GM21619 (cell line): ENCODE data around the gene SLC22A23.

Source experiments
- ATAC-seq: cut with Tn5 transposase; IDR thresholded peaks from one replicate; pipeline ENCODE4 v1.9.1; 2021; ENCODE audit not compliant: unreplicated experiment

SLC22A23 gene

GRCh38 chr6:3276174-3277167, 180.4 kb downstream of the SLC22A23 start:
- no peak for ATAC-seq

GRCh38 chr6:3273707-3274521, 182.9 kb downstream of the SLC22A23 start:
- no peak for ATAC-seq

GRCh38 chr6:3272911-3273547, 183.8 kb downstream of the SLC22A23 start:
- ATAC-seq = no peak

- ATAC-seq = no peak
Measured at GRCh38 chr6:3271756-3272155, 185.1 kb downstream of the SLC22A23 start.

DNA sequence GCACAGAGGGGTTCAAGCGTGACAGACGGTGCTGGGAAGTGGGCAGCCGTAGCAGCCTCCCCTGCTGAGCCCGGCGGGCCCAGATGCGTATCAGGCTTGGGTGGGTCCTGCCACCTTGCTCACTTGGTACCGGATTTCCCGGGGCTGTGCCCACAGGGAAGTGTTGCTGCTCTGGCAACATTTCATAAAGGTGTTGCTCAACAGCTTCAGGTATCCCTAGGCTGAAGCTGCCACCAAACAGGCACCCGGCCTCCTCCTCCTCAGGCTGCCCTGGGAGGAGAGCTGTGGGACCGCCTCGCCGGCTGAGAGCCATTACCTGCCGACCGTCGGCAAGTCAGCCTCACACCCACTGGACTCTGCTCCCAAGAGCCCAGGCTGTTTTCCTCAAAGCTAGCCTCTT, 186.6 kb downstream of the SLC22A23 start:
- no peak for ATAC-seq

GRCh38 chr6:3269281-3269975, 187.4 kb downstream of the SLC22A23 start:
- ATAC-seq = no peak

GRCh38 chr6:3268680-3269079, 188.2 kb downstream of the SLC22A23 start:
- no peak for ATAC-seq

DNA sequence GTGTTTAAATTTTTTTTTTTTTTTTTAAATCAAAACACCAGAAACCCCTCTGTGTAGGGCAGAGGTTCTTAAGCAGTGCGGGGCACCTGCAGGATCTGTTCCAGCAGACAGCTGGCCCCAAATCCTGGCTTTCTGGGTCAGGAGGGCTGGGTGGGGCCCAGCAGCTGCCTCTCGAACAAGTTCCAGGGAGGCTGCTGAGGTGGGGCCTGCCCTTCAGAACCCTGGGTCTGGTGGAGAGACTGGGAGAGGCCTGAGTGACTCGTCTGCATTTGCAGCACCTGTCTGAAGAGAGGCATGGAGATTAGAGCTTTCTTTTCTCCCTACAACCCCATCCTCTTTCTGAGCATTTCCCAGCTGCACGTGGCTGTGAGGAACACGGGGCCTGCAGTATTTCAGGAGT, 189.7 kb downstream of the SLC22A23 start:
- no peak for ATAC-seq

- no peak for ATAC-seq
Measured at GRCh38 chr6:3266170-3266569, 190.7 kb downstream of the SLC22A23 start.

GRCh38 chr6:3265671-3266070, 191.2 kb downstream of the SLC22A23 start:
- ATAC-seq = no peak

- no peak for ATAC-seq
Measured at GRCh38 chr6:3264356-3264755, 192.5 kb downstream of the SLC22A23 start.

DNA sequence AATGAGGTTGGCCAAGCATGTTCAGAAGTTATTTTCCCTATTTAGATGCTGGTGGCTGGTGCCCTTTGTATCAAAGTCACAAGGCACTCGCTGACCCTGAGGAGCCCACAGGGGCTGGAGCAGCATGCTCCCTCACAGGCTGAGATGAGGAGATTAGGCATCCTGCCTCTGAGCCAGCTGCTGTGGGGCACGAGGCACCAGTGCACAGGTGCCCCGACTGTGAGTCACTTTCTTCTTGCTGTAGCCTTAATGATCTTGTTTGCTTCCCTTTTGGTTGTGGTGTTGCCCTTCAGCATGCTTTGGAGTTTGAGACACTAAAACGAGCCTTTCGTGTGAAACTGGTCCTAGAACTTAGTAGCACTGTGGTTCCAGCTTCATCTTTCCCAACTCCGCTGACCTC, 193.8 kb downstream of the SLC22A23 start:
- no peak for ATAC-seq

GRCh38 chr6:3261921-3262320, 194.9 kb downstream of the SLC22A23 start:
- ATAC-seq = no peak

- ATAC-seq = no peak
Measured at GRCh38 chr6:3261518-3261820, 195.4 kb downstream of the SLC22A23 start.

GRCh38 chr6:3260772-3261517, 195.9 kb downstream of the SLC22A23 start:
- ATAC-seq = no peak

DNA sequence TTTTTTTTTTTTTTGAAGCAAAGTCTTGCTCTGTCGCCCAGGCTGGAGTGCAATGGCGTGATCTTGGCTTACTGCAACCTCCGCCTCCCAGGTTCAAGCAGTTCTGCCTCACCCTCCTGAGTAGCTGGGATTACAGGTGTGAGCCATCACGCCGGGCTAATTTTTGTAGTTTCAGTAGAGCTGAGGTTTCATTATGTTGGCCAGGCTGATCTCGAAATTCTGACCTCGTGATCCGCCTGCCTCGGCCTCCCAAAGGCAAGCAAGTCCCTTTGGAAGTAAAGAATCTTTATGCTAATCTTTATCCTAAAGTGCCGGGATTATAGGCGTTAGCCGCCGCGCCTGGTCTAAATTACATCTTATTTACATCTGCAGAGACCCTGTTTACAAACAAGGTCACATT, 196.6 kb downstream of the SLC22A23 start:
- ATAC-seq = no peak

GRCh38 chr6:3259491-3259958, 197.3 kb downstream of the SLC22A23 start:
- peak; percentile 34 for ATAC-seq

DNA sequence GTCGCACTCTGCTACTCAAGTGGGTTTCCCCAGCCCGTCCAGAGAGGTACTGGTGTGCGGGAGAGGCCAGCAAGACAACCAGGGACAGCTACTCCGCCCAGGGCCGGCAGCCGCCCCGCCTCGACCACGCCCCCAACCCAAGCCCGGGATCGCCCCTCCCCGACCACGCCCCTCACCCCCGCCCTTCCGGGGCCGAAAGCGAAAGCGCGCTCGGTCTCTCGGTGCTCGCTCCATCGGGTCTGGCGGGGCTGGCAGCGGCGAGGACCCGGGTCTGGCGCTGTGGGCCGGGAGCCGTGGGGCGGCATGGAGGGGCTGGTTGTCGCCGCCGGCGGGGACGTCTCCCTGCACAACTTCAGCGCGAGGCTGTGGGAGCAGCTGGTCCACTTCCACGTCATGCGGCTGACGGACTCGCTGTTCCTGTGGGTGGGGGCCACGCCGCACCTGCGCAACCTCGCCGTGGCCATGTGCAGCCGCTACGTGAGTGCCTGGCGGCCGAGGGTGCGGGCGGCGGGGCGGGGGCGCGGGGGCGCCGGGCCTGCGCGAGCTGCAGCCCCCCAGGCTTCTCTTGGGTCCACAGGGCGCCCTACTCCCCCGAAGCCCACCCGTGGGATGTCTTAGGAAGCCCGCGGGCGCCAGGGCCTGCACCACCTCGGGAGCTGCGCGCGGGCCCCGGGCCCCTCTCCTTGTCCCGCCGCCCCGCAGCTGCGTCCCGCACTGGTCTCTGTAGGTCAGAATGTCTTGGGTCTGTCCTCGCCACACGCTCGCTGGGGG, 197.9 kb downstream of the SLC22A23 start, which contains the start of gene PSMG4:
Gene PSMG4, plus strand, starts transcription at position 228 of the 771 bp plus-strand sequence. Its CDS starts 76 bp downstream, at position 304.
- ATAC-seq = peak; percentile 72

DNA sequence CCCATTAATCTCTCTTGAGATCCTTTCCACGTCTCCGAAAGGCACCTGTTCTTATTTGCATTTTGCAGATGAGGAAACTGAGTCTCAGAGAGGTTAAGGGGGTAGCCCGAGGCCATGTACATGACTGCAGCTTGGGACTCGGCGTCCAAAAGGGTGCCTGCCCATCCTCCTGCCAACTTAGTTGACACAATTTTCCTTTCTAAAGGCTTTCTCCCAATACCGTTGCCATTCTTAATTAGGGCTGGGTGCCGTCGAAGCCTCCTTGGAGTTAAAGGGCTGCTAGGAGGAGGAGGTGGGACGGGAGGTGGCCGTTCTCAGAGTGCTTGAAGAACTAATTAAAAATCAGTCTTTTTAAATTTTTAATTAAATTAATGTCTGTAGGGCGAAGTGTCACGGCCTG, 198.6 kb downstream of the SLC22A23 start:
- no peak for ATAC-seq
